Hematopoietic multipotent progenitor cell treated with erythropoietin and hydrocortisone succinate and interleukin-3 and kit ligand, for 17 days (in vitro differentiated cells): ENCODE data around the gene PODN.

ENCODE experiments used
- DNase-seq: peaks from one replicate; pipeline ENCODE4 v3.0.0-alpha.2; 2015; ENCODE audit warnings: low spot score

Gene PODN

GRCh38 chr1:53090227-53091147, 28.5 kb downstream of the PODN start:
- DNase-seq: no peak

- DNase-seq: no peak
Observed at GRCh38 chr1:53091841-53092645, 30.0 kb downstream of the PODN start.

GRCh38 chr1:53092659-53093450, 30.8 kb downstream of the PODN start:
- DNase-seq: no peak

- DNase-seq: no peak
Observed at GRCh38 chr1:53093451-53093754, 31.4 kb downstream of the PODN start.

- DNase-seq: no peak
Observed at GRCh38 chr1:53093778-53094532, 31.9 kb downstream of the PODN start.

- no peak for DNase-seq
Observed at GRCh38 chr1:53094533-53094919, 32.5 kb downstream of the PODN start.

- DNase-seq: no peak
Observed at GRCh38 chr1:53104289-53104913, 42.4 kb downstream of the PODN start.

GRCh38 chr1:53107090-53107489, 45.1 kb downstream of the PODN start:
- DNase-seq: no peak

- no peak for DNase-seq
Observed at GRCh38 chr1:53107570-53108322, 45.7 kb downstream of the PODN start.

- no peak for DNase-seq
Observed at GRCh38 chr1:53108646-53109580, 46.9 kb downstream of the PODN start.

GRCh38 chr1:53110370-53111072, 48.5 kb downstream of the PODN start:
- DNase-seq: no peak

GRCh38 chr1:53111073-53111556, 49.1 kb downstream of the PODN start:
- DNase-seq: no peak

GRCh38 chr1:53111693-53112092, 49.7 kb downstream of the PODN start:
- no peak for DNase-seq

- DNase-seq: no peak
Observed at GRCh38 chr1:53112271-53112774, 50.3 kb downstream of the PODN start.

- no peak for DNase-seq
Observed at GRCh38 chr1:53112861-53113260, 50.8 kb downstream of the PODN start.

- no peak for DNase-seq
Observed at GRCh38 chr1:53114090-53114489, 52.1 kb downstream of the PODN start.

- no peak for DNase-seq
Observed at GRCh38 chr1:53114581-53115400, 52.8 kb downstream of the PODN start.
